K562 (cell line): ENCODE measurements around the gene BLOC1S4. TPM values are rescaled to one million over a fixed set of nuclear protein-coding genes. Genes with fewer than 3 reads are reported as not detected.

ENCODE experiments used
- CBX3 ChIP-seq, 2 experiments: IDR thresholded peaks; 1 replicate in 1 of 2; 2 replicates in 1 of 2; pipeline ENCODE4 v1.6.1; 2012; ENCODE audit warnings: inconsistent platforms in 2 of 2, low read length in 2 of 2, borderline replicate concordance in 1 of 2, control low read depth in 1 of 2
- CREM ChIP-seq: IDR thresholded peaks from 2 replicates; pipeline ENCODE4 v1.6.1; 2014; ENCODE audit warnings: antibody characterized with exemption, low read depth
- FOXK1 ChIP-seq: sonication (generic); formaldehyde crosslinking; IDR thresholded peaks from 2 replicates; pipeline ENCODE4 v1.8.0; 2022; ENCODE audit warnings: missing genetic modification reagents, mild to moderate bottlenecking, borderline replicate concordance
- GTF3C2 ChIP-seq: IDR thresholded peaks from 3 replicates; pipeline ENCODE4 v1.6.1; 2011; ENCODE audit warnings: borderline replicate concordance, mild to moderate bottlenecking, moderate library complexity; ENCODE audit not compliant: insufficient read length; ENCODE audit errors: extremely low read depth
- MAFG ChIP-seq: fragments of 450-650 bp; conservative IDR thresholded peaks from 2 replicates; pipeline ENCODE4 v1.6.1; 2016; ENCODE audit warnings: missing genetic modification characterization, missing compliant biosample characterization
- NFRKB ChIP-seq: fragments of 450-650 bp; IDR thresholded peaks from 2 replicates; pipeline ENCODE4 v1.6.1; 2016; ENCODE audit warnings: low read depth
- NR2F6 ChIP-seq: fragments of 450-650 bp; formaldehyde crosslinking; IDR thresholded peaks from 2 replicates; pipeline ENCODE4 v1.4.0; 2020; ENCODE audit warnings: mild to moderate bottlenecking
- RFX7 ChIP-seq: fragments of 250-450 bp; sonication (Bioruptor Pico); IDR thresholded peaks from 2 replicates; pipeline ENCODE4 v1.5.1; 2021; ENCODE audit warnings: mild to moderate bottlenecking
- SMARCC2 ChIP-seq: fragments of 450-650 bp; IDR thresholded peaks from 2 replicates; pipeline ENCODE4 v1.6.1; 2017; ENCODE audit warnings: antibody characterized with exemption, moderate library complexity, mild to moderate bottlenecking, low read depth
- SNAPC5 ChIP-seq: fragments of 250-450 bp; sonication (Bioruptor Pico); IDR thresholded peaks from 2 replicates; pipeline ENCODE4 v1.8.0; 2021; ENCODE audit warnings: moderate library complexity, mild to moderate bottlenecking, inconsistent platforms
- SP1 ChIP-seq: sonication (generic); formaldehyde crosslinking; IDR thresholded peaks from 2 replicates; pipeline ENCODE4 v1.8.1; 2022; ENCODE audit warnings: mild to moderate bottlenecking, missing genetic modification reagents
- YBX1 ChIP-seq: fragments of 450-650 bp; IDR thresholded peaks from 2 replicates; pipeline ENCODE4 v1.7.1; 2016; ENCODE audit warnings: mild to moderate bottlenecking
- ZNF57 ChIP-seq: fragments of 450-650 bp; formaldehyde crosslinking; IDR thresholded peaks from 2 replicates; pipeline ENCODE4 v1.4.0; 2020; ENCODE audit warnings: mild to moderate bottlenecking, moderate library complexity
- ZNF589 ChIP-seq: fragments of 200-800 bp; sonication (Bioruptor generic); IDR thresholded peaks from 2 replicates; pipeline ENCODE4 v1.6.1; 2016; ENCODE audit warnings: low read depth, missing genetic modification characterization, missing compliant biosample characterization
- ZZZ3 ChIP-seq: fragments of 450-650 bp; IDR thresholded peaks from 2 replicates; pipeline ENCODE4 v1.6.1; 2016; ENCODE audit warnings: antibody characterized with exemption, mild to moderate bottlenecking, moderate library complexity
- polyA plus RNA-seq, 8 experiments: library from polyadenylated mRNA; depleted of rRNA in 4 of 8; stranded (reverse) in 5 of 8; unstranded in 3 of 8; fragments of >200 nt; fragmentation: Nextera tagmentation in 2 of 8; fragmentation: Illumina TruSeq in 1 of 8; extraction: Ambion mirVana in 2 of 8; extraction: Trizol in 1 of 8; gene quantifications; 2 replicates each; pipeline versions ENCODE4 v1.2.1 to v1.2.3, GENCODE V29; 2011 to 2014; ENCODE audit warnings: inconsistent platforms in 1 of 8, missing spikeins in 1 of 8
- total RNA-seq, 7 experiments: library from RNA; depleted of rRNA in 6 of 7; stranded (reverse); fragments of >200 nt in 6 of 7; fragmentation: Illumina TruSeq in 2 of 7; extraction: Trizol in 2 of 7; gene quantifications; 2 replicates each; pipeline versions ENCODE4 v1.2.1 to v1.2.3, GENCODE V29; 2011 to 2021; ENCODE audit warnings: low replicate concordance in 1 of 7
- TF ChIP-seq, protein P1 (sequence below): sonication (generic); formaldehyde crosslinking; IDR thresholded peaks from 2 replicates; pipeline ENCODE4 v1.8.1; 2023; ENCODE audit warnings: mild to moderate bottlenecking, missing genetic modification reagents
- TF ChIP-seq, protein P2 (sequence below): fragments of 450-650 bp; IDR thresholded peaks from 2 replicates; pipeline ENCODE4 v1.6.1; 2017; ENCODE audit warnings: antibody characterized with exemption, mild to moderate bottlenecking

The BLOC1S4 gene
- total and polyA plus RNA-seq, 9 of the 15 experiments (the other 6 are each of a cell fraction or from before 2014, with no cell fraction given) = 3.1 to 31.6 (median 11.2) TPM

DNA sequence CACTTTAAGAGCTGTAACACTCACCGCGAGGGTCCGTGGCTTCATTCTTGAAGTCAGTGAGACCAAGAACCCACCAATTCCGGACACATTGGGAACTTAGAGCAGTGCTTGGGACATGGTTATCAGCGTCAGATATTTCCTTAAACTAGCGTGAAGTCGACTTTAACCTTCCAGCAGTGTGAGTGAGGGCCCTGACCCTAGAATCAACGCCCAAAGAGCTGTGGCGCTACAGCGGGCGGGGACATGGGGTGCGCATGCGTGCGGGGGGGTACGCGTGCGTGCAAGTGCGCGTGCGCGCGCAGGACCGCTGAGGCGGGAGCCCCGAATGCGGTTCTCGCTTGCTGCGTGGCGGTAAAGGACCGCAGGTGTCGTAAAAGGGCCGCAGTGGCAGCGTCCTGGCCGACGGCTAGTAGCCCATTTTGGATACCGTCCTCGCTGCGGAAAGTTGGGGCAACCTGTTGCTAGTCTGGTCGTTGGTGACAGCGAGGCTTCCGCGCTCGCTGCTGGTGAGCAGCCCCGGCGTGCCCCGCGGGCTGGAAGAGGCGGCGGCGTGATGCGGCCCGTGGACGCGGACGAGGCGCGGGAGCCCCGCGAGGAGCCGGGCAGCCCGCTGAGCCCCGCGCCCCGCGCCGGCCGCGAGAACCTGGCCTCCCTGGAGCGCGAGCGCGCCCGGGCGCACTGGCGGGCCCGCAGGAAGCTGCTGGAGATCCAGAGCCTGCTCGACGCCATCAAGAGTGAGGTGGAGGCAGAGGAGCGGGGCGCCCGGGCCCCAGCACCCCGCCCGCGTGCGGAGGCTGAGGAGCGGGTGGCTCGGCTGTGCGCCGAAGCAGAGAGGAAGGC lies 42.1 kb upstream of the BLOC1S4 start (continued):
- TF ChIP-seq CBX3 (IDR thresholded peaks at IDR 0.05; ENCODE audit: borderline replicate concordance in 1 of 2, low read length in 2 of 2) (0 out of 3 replicates have a peak, but pooled peaks of 1 of the 2 experiments have one; percentile 4), GTF3C2 (no peak), ZNF589 (CRISPR knock-in tag) (peak; percentile 85), CREM (peak; percentile 79), YBX1 (no peak), SMARCC2 (no peak), ZNF57 (CRISPR knock-in tag) (peak; percentile 71; the same call in 1 of the 2 replicates), SNAPC5 (no peak), NFRKB (peak; percentile 84), MAFG (tag) (no peak), RFX7 (CRISPR knock-in tag) (no peak), FOXK1 (CRISPR knock-in tag) (peak; percentile 47; the same call in 1 of the 2 replicates), ZZZ3 (no peak), SP1 (CRISPR knock-in tag) (peak; percentile 74), NR2F6 (no peak)
- TF ChIP-seq, protein P1, sequence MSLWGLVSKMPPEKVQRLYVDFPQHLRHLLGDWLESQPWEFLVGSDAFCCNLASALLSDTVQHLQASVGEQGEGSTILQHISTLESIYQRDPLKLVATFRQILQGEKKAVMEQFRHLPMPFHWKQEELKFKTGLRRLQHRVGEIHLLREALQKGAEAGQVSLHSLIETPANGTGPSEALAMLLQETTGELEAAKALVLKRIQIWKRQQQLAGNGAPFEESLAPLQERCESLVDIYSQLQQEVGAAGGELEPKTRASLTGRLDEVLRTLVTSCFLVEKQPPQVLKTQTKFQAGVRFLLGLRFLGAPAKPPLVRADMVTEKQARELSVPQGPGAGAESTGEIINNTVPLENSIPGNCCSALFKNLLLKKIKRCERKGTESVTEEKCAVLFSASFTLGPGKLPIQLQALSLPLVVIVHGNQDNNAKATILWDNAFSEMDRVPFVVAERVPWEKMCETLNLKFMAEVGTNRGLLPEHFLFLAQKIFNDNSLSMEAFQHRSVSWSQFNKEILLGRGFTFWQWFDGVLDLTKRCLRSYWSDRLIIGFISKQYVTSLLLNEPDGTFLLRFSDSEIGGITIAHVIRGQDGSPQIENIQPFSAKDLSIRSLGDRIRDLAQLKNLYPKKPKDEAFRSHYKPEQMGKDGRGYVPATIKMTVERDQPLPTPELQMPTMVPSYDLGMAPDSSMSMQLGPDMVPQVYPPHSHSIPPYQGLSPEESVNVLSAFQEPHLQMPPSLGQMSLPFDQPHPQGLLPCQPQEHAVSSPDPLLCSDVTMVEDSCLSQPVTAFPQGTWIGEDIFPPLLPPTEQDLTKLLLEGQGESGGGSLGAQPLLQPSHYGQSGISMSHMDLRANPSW (CRISPR knock-in tag) = peak; percentile 97; the same call in 1 of the 2 replicates
- TF ChIP-seq, protein P2, sequence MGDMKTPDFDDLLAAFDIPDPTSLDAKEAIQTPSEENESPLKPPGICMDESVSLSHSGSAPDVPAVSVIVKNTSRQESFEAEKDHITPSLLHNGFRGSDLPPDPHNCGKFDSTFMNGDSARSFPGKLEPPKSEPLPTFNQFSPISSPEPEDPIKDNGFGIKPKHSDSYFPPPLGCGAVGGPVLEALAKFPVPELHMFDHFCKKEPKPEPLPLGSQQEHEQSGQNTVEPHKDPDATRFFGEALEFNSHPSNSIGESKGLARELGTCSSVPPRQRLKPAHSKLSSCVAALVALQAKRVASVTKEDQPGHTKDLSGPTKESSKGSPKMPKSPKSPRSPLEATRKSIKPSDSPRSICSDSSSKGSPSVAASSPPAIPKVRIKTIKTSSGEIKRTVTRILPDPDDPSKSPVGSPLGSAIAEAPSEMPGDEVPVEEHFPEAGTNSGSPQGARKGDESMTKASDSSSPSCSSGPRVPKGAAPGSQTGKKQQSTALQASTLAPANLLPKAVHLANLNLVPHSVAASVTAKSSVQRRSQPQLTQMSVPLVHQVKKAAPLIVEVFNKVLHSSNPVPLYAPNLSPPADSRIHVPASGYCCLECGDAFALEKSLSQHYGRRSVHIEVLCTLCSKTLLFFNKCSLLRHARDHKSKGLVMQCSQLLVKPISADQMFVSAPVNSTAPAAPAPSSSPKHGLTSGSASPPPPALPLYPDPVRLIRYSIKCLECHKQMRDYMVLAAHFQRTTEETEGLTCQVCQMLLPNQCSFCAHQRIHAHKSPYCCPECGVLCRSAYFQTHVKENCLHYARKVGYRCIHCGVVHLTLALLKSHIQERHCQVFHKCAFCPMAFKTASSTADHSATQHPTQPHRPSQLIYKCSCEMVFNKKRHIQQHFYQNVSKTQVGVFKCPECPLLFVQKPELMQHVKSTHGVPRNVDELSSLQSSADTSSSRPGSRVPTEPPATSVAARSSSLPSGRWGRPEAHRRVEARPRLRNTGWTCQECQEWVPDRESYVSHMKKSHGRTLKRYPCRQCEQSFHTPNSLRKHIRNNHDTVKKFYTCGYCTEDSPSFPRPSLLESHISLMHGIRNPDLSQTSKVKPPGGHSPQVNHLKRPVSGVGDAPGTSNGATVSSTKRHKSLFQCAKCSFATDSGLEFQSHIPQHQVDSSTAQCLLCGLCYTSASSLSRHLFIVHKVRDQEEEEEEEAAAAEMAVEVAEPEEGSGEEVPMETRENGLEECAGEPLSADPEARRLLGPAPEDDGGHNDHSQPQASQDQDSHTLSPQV = peak; percentile 49; the same call in 1 of the 2 replicates
